NB4 (cell line): ENCODE measurements around the gene SFXN5.

Experiments used
- DNase-seq: peaks from one replicate; pipeline ENCODE4 v3.0.0; 2010; ENCODE audit warnings: low read depth
- H3K4me3 ChIP-seq: one replicate; pipeline ENCODE4 v1.5.1; 2011; ENCODE audit warnings: mild to moderate bottlenecking, low read depth, low read length, moderate library complexity
- CTCF ChIP-seq: IDR thresholded peaks from one replicate; pipeline ENCODE4 v1.5.1; 2012; ENCODE audit warnings: low read depth, low read length
- MAX ChIP-seq: IDR thresholded peaks from 2 replicates; pipeline ENCODE4 v1.6.1; 2011; ENCODE audit warnings: low read depth, low read length
- MYC ChIP-seq: IDR thresholded peaks from 2 replicates; pipeline ENCODE4 v1.6.1; 2011; ENCODE audit warnings: low read depth, low read length
- POLR2A ChIP-seq: IDR thresholded peaks from 2 replicates; pipeline ENCODE4 v1.6.1; 2011; ENCODE audit warnings: mild to moderate bottlenecking; ENCODE audit not compliant: insufficient read length; ENCODE audit errors: extremely low read depth

SFXN5 gene

GRCh38 chr2:72934683-72935610 lies 136.6 kb downstream of the SFXN5 start:
- TF ChIP-seq MAX: 0 out of 2 replicates have a peak, but pooled peaks have one; percentile 36
- peak; percentile 34 for TF ChIP-seq CTCF
- TF ChIP-seq POLR2A: no peak
- no peak overlapping the region for H3K4me3 ChIP-seq
- peak; percentile 63 for DNase-seq

GRCh38 chr2:72933646-72934151 lies 137.8 kb downstream of the SFXN5 start:
- DNase-seq: no peak
- H3K4me3 ChIP-seq: no peak overlapping the region
- TF ChIP-seq POLR2A: no peak
- no peak for TF ChIP-seq MAX
- TF ChIP-seq MYC: no peak
- no peak for TF ChIP-seq CTCF

DNA sequence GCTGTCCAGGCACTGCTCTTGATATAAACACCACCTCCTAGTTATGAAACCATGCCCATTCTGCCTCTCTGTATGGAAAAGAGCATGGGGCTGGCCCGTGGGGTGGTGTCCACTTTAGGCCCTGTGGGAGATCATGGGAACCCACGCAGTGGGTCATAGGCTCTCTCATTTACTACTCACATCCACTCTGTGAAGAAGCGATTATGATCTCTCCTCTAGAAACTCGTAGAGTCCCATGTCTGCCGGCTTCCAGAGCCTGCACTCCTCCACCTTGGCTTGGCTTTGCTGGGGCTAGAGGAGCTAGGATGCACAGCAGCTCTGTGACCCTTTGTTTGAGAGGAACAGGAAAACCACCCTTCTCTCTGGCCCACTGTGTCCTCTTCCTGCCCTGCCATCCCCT lies 138.3 kb downstream of the SFXN5 start:
- TF ChIP-seq POLR2A (no peak), CTCF (no peak), MAX (no peak), MYC (no peak)
- no peak overlapping the region for H3K4me3 ChIP-seq
- no peak for DNase-seq

DNA sequence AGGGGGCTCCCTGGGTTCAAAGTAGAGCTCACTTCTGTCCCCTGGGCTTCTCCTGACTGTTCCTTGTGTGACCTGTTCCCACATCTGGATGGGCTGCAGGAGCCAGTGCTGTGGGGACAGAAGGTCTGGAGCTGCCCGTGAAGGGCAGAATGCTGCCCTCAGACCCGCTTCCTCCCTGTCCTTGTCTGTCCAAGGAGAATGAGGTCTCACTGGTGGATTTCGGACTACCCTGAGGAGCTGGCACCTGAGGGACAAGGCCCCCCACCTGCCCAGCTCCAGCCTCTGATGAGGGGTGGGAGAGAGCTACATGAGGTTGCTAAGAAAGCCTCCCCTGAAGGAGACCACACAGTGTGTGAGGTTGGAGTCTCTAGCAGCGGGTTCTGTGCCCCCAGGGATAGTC lies 138.7 kb downstream of the SFXN5 start:
- no peak for TF ChIP-seq MYC
- no peak for TF ChIP-seq CTCF
- no peak for TF ChIP-seq POLR2A
- TF ChIP-seq MAX: no peak
- H3K4me3 ChIP-seq: no peak overlapping the region
- no peak for DNase-seq

GRCh38 chr2:72932045-72932740 lies 139.3 kb downstream of the SFXN5 start:
- no peak for DNase-seq
- TF ChIP-seq MAX (no peak), POLR2A (no peak), CTCF (no peak)
- H3K4me3 ChIP-seq: no peak overlapping the region
